ENCODE measurements around the gene GAPVD1.
"Not testable (repeated sequence)": the region's sequence is repeated elsewhere in the genome, so short reads cannot be mapped to it uniquely, and the experiment has no call there.

GAPVD1 gene

GRCh38 chr9:125374443-125375309 is 113.0 kb downstream of the GAPVD1 start:
- peak; percentile 29 for DNase-seq

- DNase-seq = no peak
Measured at GRCh38 chr9:125375820-125376219, 114.2 kb downstream of the GAPVD1 start.

GRCh38 chr9:125376261-125377226 is 114.9 kb downstream of the GAPVD1 start:
- no peak for DNase-seq

- DNase-seq = no peak
Measured at GRCh38 chr9:125377584-125378250, 116.1 kb downstream of the GAPVD1 start.

GRCh38 chr9:125378778-125379177 is 117.2 kb downstream of the GAPVD1 start:
- DNase-seq = no peak

- no peak for DNase-seq
Measured at GRCh38 chr9:125379208-125379607, 117.6 kb downstream of the GAPVD1 start.

GRCh38 chr9:125380406-125380805 is 118.8 kb downstream of the GAPVD1 start:
- no peak for DNase-seq

- no peak for DNase-seq
Measured at GRCh38 chr9:125387861-125388524, 126.4 kb downstream of the GAPVD1 start.

- no peak for DNase-seq
Measured at GRCh38 chr9:125388978-125389377, 127.4 kb downstream of the GAPVD1 start.

GRCh38 chr9:125391704-125392103 is 130.1 kb downstream of the GAPVD1 start:
- DNase-seq = no peak

GRCh38 chr9:125393426-125393825 is 131.8 kb downstream of the GAPVD1 start:
- no peak for DNase-seq

- DNase-seq = no peak
Measured at GRCh38 chr9:125396799-125397198, 135.2 kb downstream of the GAPVD1 start.

- DNase-seq = no peak
Measured at GRCh38 chr9:125397736-125398135, 136.1 kb downstream of the GAPVD1 start.

- DNase-seq = no peak
Measured at GRCh38 chr9:125398243-125398642, 136.6 kb downstream of the GAPVD1 start.

- no peak for DNase-seq
Measured at GRCh38 chr9:125399165-125399564, 137.5 kb downstream of the GAPVD1 start.

GRCh38 chr9:125399666-125400065 is 138.0 kb downstream of the GAPVD1 start:
- DNase-seq = no peak

GRCh38 chr9:125400232-125400631 is 138.6 kb downstream of the GAPVD1 start:
- DNase-seq = not testable (repeated sequence)

- DNase-seq = no peak
Measured at GRCh38 chr9:125400725-125401716, 139.4 kb downstream of the GAPVD1 start.

GRCh38 chr9:125404733-125405132 is 143.1 kb downstream of the GAPVD1 start:
- DNase-seq = no peak

GRCh38 chr9:125405938-125406809 is 144.5 kb downstream of the GAPVD1 start:
- no peak for DNase-seq

Measured in NCI-H524 treated with DMSO at 0.1 percent for 48 hours (cell line).